DOHH2 (cell line): ENCODE results near the gene DOK6.

Experiments
- EZH2phosphoT487 ChIP-seq: fragments of 200-600 bp; sonication (generic); IDR thresholded peaks from 2 replicates; pipeline ENCODE4 v1.6.1; 2017; ENCODE audit warnings: borderline replicate concordance, mild to moderate bottlenecking, antibody characterized with exemption, low read length, moderate library complexity, mixed read lengths
- TF ChIP-seq, protein P1 (sequence below): fragments of 200-600 bp; sonication (generic); IDR thresholded peaks from one replicate; pipeline ENCODE4 v1.5.1; 2014; ENCODE audit warnings: antibody characterized with exemption, mild to moderate bottlenecking, low read depth, low read length; ENCODE audit not compliant: poor library complexity, severe bottlenecking

DNA sequence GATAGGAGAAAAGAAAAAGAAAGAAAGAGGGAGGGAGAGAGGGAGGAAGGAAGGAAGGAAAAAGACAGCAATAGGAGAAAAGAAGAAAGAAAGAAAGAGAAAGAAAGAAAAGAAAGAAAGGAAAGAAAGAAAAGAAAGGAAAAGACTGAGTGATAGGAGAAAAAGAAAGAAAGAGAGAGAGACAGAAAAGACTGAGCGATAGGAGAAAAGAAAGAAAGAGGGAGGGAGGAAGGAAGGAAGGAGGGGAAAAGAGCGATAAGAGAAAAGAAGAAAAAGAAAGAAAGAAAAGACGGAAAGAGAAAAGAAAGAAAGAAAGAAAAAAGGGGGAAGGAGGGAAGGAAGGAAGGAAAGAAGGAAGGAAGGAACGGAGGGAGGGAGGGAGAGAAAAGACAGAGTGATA lies 216.7 kb downstream of the DOK6 start:
- TF ChIP-seq, protein P1, sequence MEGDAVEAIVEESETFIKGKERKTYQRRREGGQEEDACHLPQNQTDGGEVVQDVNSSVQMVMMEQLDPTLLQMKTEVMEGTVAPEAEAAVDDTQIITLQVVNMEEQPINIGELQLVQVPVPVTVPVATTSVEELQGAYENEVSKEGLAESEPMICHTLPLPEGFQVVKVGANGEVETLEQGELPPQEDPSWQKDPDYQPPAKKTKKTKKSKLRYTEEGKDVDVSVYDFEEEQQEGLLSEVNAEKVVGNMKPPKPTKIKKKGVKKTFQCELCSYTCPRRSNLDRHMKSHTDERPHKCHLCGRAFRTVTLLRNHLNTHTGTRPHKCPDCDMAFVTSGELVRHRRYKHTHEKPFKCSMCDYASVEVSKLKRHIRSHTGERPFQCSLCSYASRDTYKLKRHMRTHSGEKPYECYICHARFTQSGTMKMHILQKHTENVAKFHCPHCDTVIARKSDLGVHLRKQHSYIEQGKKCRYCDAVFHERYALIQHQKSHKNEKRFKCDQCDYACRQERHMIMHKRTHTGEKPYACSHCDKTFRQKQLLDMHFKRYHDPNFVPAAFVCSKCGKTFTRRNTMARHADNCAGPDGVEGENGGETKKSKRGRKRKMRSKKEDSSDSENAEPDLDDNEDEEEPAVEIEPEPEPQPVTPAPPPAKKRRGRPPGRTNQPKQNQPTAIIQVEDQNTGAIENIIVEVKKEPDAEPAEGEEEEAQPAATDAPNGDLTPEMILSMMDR: no peak
- no peak for TF ChIP-seq EZH2phosphoT487
